GM21447 (cell line): ENCODE data around the gene LINGO4.

Experiments used
- ATAC-seq: cut with Tn5 transposase; IDR thresholded peaks from one replicate; pipeline ENCODE4 v1.9.1; 2021; ENCODE audit not compliant: unreplicated experiment

Gene LINGO4

GRCh38 chr1:151815716-151816327 is 10.6 kb upstream of the LINGO4 start:
- ATAC-seq, result no peak

GRCh38 chr1:151814971-151815545 is 9.8 kb upstream of the LINGO4 start:
- ATAC-seq, result no peak

DNA sequence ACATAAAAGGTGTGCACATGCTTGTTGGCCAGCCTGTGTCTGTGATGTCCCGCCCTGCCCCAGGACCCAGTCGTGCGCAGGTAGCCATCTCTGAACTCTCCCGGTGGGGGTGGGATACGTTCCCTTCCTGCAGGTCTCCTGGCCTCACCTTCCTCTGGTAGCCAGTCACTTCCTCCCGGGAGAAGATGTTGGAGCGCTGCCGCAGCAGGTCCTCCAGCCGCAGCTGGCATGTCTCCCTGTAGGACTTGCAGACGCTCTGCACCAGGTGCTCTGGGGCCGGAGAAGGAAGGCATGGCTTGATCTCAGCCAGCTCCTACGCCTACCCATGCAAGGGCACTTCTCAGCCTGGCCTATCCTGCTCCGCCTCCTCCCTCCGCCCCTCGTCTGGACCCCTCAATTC is 9.2 kb upstream of the LINGO4 start:
- ATAC-seq, result no peak

GRCh38 chr1:151813271-151813977 is 8.2 kb upstream of the LINGO4 start:
- ATAC-seq, result no peak

GRCh38 chr1:151811181-151811580 is 6.0 kb upstream of the LINGO4 start:
- no peak for ATAC-seq

- no peak for ATAC-seq
Measured at GRCh38 chr1:151809985-151810556, 4.9 kb upstream of the LINGO4 start.

DNA sequence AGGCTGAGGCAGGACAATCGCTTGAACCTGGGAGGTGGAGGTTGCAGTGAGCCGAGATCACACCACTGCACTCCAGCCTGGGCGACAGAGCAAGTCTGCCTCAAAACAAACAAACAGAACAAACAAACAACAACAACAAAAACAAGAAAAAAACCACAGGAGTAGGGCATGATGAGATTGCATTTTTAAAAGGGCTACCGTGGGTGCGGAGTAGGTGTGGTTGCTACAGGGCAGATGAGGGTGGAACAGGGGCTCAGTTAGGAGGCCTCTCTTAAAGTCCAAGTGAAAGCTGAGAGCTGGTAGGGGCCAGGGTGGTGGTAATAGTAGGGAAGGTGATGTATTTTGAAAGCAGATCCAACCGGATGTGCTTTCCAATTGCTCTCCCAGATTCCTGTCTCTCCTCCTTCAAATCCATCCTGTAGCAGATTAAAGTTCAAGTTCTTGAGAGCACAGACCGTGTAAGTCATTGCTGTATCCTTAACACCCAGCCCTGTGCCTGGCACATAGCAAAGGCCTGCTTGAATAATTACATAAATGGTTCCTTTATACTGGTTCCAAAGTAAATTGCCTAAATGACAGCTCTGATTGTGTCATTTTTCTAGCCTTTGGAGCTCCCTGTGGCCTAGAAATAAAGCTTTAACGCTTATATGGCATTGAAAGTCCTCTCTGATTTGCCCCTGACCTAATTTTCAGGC is 4.2 kb upstream of the LINGO4 start:
- no peak for ATAC-seq

DNA sequence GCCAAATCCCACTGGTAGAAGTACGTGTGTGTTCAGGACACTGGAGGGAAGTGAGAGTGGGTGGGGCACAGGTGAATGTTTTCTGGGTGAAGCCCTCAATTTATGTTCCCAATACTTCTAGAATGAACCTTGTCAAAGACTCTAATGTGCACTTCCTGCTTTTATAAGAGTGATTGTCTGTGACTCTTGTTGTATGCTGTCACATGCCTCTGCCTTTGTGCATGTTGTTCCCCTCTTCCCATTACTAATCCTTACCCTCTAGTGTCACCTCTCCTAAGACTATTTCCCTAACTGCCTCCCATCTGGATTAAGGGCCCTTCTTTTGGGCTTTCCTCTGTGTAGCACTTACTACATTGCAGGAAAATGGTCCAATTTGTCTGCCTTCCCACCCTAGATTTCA is 2.5 kb upstream of the LINGO4 start:
- no peak for ATAC-seq

DNA sequence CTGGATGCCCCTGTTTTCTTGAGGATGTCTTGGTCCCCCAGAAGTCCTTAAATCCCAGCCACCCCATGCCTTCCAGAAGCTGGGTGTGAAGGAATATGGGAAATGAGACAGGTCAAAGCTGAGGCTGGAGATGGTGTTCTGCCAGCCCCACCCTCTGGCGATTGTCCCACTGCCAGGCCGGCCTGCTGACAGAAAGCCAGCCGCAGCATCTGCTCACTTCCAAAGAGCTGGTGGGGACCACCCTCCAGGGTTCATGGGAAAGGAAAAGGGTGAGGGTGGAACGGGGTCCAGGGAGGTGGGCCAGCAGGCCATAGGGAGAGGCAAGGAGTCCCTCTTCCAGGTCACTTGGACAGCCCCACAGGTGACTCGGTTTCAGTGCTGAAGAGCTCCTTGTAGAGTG is 1.9 kb upstream of the LINGO4 start:
- no peak for ATAC-seq

DNA sequence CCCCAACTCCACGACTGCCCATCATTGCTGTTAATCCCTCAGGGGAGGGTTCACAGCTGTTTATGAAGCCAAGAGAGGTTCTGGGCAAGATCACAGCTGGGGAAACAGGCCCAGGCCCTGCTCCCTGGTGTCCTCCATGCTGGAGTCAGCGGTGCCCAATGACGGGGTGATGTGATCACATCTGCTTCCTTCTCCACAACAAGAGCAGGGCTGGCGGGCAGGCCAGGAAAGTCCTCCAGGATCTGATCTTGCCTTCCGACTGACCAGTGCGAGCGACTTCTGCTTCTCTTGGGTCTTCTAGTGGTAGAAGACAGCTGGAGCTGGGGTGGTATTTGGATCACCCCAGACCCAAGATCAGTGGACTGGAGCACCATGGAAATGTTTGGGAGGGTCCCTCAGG is 951 bp upstream of the LINGO4 start:
- no peak for ATAC-seq

GRCh38 chr1:151803915-151804314 is 1.3 kb downstream of the LINGO4 start:
- no peak for ATAC-seq

DNA sequence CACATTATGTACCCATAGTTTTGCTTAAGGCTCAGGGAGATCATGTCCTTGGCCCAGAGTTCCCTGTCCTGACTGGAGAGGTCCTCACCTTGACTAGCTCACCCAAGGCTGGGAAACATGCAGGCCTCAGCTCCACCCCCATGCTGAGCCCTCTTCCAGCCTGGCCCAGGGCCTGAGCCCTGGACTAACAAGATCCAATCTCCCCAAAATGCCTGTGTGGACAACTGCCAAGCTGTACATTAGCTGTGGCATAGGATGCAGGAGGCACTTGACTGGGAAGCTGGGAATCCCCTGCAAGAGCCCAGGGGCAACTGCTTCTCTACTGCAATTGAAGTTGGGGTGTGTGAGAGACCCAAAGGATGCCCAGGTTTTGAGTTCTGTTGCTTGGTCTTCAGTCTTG is 2.1 kb downstream of the LINGO4 start:
- ATAC-seq, result no peak

DNA sequence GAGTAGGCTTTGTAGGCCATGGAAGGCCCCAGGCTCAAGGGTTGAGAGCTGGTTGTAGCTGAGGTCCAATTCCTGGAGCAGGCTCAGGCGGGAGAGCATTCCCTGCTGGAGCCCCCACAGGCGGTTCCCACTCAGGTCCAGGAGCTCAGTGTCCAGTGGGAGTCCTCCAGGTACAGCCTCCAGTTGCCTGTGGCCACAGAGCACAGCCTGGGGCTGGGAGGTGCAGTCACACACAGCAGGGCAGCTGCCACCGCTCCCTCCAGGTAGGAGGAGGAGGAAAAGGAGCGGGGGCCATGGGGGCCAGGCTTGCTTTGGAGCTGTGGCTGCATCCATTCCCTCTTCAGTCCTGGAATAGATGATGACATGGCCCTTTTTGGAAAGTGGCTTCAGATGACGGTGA is 2.8 kb downstream of the LINGO4 start:
- no peak for ATAC-seq

DNA sequence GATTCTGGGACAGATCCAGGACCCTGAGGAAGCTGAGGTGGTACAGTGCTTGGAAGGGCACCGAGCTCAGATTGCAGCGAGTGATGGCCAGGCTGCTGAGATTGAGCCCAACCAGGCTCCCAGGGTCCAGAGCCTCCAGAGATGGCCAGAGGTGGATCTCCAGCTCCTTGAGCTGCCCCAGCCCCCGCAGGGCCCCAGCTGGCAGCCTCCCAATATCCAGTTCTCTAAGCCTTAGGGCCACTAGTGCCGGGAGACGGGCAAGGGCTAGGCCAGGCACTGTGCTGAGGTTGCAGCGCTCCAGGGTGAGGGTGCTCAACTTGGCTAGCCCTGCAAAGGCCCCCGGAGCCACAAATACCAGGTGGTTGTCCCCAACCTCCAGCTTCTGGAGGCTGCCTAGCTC is 3.4 kb downstream of the LINGO4 start:
- ATAC-seq, result no peak

DNA sequence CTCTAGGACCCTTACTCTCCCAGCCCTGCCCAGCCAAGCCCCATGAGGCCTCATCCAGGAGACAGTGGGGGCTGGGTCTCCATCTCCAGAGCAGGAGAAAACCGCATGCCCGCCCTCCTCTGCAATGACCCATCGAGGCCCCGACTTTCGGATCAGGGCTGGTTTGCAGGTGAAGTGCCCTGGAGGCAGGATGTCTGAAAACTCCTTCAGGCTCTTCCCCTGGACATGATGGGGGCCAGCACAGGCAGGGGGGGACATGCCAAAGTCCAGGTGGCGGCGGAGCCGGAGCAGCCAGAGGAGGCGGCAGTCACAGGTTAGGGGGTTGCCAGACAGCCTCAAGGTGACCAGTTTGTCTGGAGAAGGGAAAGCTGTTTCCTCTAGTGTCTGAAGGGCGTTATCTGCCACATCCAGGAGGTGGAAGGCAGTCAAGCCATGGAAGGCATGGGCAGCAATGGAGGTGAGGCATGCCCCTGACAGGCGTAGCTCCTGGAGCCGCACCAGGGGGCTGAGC is 3.9 kb downstream of the LINGO4 start:
- ATAC-seq, result no peak

- no peak for ATAC-seq
Measured at GRCh38 chr1:151800830-151801229, 4.4 kb downstream of the LINGO4 start.

GRCh38 chr1:151799179-151800022 is 5.8 kb downstream of the LINGO4 start:
- no peak for ATAC-seq

- ATAC-seq, result no peak
Measured at GRCh38 chr1:151798571-151798970, 6.6 kb downstream of the LINGO4 start.

DNA sequence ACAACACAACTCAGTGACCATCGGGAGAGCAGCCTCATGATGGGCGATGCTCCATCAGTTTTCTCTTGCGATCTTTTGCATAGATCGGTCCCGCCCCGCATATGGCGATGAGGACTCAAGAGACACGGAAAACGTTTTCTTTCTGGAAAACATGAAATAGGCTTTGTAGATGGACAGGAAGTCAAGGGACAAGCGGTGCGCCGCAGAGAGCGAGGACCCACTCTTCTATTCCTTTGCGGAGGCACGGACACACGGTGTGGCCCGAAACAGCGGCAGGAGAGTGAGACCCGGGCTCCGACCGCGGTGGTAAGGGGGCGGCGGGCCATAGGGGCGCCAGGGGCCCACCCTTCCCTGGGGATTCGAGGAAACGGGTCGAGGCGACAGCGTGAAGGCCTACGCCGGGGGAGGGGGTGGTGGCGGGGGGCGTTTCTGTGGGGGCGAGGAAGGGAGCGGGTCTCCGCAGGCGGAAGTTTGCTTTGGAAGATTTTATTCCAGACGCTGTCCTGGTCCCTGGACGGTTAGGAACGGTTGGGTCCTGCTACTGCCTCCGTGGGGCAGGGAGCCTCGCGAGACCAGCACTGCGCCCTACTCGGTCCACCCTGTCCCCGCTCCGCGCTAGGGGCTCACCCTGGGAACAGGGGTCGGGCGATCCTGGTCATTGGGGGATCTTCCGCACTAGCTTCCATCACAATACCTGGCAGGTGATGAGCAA is 14.1 kb downstream of the LINGO4 start:
- ATAC-seq, result no peak
